Activated naive CD8-positive, alpha-beta T cell (primary cell): ENCODE results near the gene ADGRG6.

Source experiments
- H3K27ac Mint-ChIP-seq: one replicate; pipeline ENCODE4 v1.8.0; 2021; ENCODE audit warnings: mixed read lengths
- H3K27me3 Mint-ChIP-seq: one replicate; pipeline ENCODE4 v1.8.0; 2021; ENCODE audit warnings: mixed read lengths
- H3K36me3 Mint-ChIP-seq: one replicate; pipeline ENCODE4 v1.8.0; 2021; ENCODE audit warnings: mixed read lengths
- H3K4me1 Mint-ChIP-seq: one replicate; pipeline ENCODE4 v1.8.0; 2021; ENCODE audit warnings: low read depth, mixed read lengths
- H3K4me3 Mint-ChIP-seq: one replicate; pipeline ENCODE4 v1.8.0; 2021; ENCODE audit warnings: mild to moderate bottlenecking, mixed read lengths
- H3K9me3 Mint-ChIP-seq: one replicate; pipeline ENCODE4 v1.8.0; 2021; ENCODE audit warnings: low read depth, mixed read lengths

The ADGRG6 gene

DNA sequence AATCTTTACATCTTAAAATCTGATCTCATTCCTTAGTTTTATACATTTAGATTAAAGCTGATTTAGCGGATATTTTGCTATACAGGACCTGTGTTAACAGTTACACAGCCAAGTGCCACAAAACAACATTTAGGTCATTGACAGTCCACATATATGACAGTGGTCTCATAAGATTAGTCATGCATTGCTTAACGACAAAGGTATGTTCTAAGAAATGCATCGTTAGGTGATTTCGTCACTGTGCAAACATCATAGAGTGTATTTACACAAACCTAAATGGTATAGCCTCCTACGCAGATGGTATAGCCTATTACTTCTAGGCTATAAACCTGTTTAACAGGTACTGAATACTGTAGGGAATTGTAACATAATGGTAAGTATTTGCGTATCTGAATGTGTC, 21.6 kb downstream of the ADGRG6 start:
- H3K36me3 Mint-ChIP-seq = no peaks in the 10 kb centered on the region
- no peak overlapping the region for H3K4me3 Mint-ChIP-seq
- no peaks in the 10 kb centered on the region for H3K9me3 Mint-ChIP-seq
- no peaks in the 10 kb centered on the region for H3K27me3 Mint-ChIP-seq
- H3K4me1 Mint-ChIP-seq = no peaks in the 10 kb centered on the region
- no peak overlapping the region for H3K27ac Mint-ChIP-seq

DNA sequence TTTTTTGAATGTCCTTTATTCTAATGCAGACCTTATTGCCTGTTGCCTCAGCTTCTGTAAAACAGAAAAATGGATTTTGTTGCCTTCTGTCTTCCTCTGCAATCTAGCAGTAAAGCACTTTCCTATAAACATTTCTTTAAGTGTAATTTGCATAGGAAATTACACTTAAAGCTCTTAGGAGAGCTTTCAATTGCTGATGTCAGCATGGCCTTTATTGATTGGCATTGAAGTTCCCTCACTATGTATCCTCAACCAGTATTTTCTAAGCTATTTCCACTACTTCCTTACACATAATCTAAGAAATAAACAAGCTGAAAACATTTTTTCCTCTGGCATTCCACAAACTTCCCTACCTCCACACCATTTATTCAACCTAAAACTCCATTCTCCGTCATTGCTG, 22.3 kb downstream of the ADGRG6 start:
- H3K4me1 Mint-ChIP-seq = no peaks in the 10 kb centered on the region

DNA sequence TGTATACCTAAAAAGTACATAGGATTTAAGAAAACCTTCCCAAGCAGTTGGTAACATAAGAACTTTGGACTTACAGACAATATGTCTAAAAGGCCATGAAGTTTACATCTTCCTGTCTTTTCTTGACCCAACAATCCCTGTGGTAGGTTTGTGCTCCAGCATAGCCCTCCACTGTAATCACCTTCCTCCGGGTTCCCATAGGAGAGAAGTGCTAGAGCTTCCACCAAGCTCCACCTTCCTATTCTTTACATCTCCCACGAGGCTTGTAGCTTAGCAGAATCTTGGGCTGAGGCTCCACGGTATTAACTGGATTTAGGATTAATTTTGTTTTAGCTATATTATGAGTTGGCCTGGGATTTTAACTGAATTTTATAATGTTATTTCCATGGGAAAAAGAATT, 23.3 kb downstream of the ADGRG6 start:
- H3K27ac Mint-ChIP-seq = no peak overlapping the region
- no peaks in the 10 kb centered on the region for H3K36me3 Mint-ChIP-seq
- H3K27me3 Mint-ChIP-seq = no peaks in the 10 kb centered on the region
- peaks cover 2% of the 10 kb centered on the region for H3K4me1 Mint-ChIP-seq
- no peak overlapping the region for H3K4me3 Mint-ChIP-seq
- no peaks in the 10 kb centered on the region for H3K9me3 Mint-ChIP-seq

More for the DNA sequence above, 22.3 kb downstream of the ADGRG6 start:
- Mint-ChIP-seq H3K27ac (no peak overlapping the region), H3K36me3 (no peaks in the 10 kb centered on the region), H3K27me3 (no peaks in the 10 kb centered on the region), H3K4me3 (no peak overlapping the region), H3K9me3 (no peaks in the 10 kb centered on the region)

DNA sequence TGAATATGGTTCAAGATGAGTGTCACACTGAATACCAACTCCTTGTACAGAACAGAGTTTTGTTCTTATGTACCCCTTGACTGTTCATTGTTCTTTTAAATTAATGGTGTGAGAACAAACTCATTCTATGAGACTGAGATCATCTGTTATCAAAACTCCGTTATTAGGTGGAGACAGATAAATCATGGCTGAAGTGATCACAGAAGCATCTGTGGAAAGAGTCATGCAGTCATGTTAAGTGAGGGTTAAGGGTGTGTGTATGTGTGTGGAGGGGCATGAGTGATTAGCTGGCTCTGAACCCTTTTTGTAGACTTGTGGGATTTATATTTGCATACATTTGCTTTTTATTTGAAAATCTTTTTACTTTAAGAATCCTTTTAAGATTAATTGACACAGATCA, 24.7 kb downstream of the ADGRG6 start:
- peaks cover 14% of the 10 kb centered on the region for H3K4me1 Mint-ChIP-seq
- H3K27ac Mint-ChIP-seq = no peak overlapping the region
- H3K27me3 Mint-ChIP-seq = no peaks in the 10 kb centered on the region
- no peak overlapping the region for H3K4me3 Mint-ChIP-seq
- no peaks in the 10 kb centered on the region for H3K9me3 Mint-ChIP-seq
- H3K36me3 Mint-ChIP-seq = no peaks in the 10 kb centered on the region

DNA sequence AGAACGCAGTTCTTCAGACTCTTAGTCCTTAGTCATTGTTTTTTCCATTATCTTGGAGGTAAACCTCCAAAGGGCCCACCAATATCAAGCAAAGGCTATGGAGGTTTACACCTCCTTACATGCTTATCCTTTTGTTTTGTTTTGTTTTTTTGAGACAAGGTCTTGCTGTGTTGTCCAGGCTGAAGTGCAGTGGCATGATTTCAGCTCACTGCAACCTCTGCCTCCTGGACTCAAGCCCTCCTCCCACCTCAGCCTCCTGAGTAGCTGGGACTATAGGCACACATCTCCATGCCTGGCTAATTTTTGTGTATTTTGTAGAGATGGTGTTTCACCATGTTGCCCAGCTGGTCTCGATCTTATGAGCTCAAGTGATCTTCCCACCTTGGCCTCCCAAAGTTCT, 26.3 kb downstream of the ADGRG6 start:
- H3K27me3 Mint-ChIP-seq = no peaks in the 10 kb centered on the region
- H3K4me3 Mint-ChIP-seq = no peak overlapping the region
- H3K4me1 Mint-ChIP-seq = peaks cover 18% of the 10 kb centered on the region
- H3K9me3 Mint-ChIP-seq = no peaks in the 10 kb centered on the region
- no peaks in the 10 kb centered on the region for H3K36me3 Mint-ChIP-seq
- H3K27ac Mint-ChIP-seq = no peak overlapping the region

DNA sequence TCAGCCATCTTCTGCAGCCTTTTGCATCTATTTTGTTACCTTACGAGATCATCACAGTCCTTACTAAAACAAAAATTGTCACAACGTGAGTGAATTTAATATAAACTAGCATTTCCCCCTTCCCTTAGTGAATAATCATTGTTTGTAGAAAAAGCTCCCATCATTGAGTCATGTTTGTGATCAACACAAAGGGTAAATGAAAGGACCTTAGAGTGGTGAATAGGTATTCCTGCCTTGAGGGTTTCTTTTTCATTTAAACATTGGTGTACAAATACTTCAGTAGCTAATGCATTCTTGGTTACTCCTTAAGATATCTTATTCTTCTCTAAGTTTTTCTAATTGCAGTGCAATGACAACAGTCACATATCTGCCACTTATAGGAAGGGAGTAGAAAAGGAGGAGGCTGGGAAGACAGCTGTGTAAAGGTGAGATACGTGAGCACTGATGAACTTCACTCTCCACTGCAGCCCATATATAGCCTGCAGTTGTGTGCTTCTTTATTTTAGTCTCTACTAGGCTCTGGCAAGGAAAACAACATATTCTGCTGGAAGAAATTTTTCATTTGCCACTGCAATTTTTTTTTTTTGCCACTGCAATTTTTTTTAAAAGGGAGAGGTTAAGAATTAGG, 27.8 kb downstream of the ADGRG6 start:
- Mint-ChIP-seq H3K27ac (no peak overlapping the region), H3K27me3 (no peaks in the 10 kb centered on the region), H3K36me3 (no peaks in the 10 kb centered on the region), H3K4me1 (peaks cover 18% of the 10 kb centered on the region), H3K4me3 (no peak overlapping the region), H3K9me3 (no peaks in the 10 kb centered on the region)

DNA sequence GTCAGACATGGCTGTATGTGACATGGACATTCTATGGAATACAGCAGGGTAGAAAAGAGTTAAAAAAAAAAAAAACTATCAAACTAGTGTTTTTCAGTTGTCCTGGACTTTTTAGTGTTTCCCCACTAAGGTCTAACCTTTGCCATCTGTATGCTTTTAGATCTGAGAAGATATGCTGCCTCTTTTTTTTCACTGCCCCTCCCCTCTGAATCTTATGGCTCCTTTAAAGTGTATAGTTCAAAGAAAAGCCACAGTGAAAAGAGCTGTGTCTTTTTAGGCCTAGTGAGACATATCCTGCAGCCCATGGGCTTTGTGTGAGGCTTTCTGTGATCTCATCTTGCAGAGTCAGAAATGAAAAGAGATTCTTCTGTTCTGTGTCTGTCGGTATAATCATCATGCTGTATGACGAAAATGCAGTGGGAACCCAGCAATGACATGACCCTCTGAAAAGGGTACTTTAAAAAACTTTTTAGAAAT, 29.3 kb downstream of the ADGRG6 start:
- peaks cover 18% of the 10 kb centered on the region for H3K4me1 Mint-ChIP-seq
- H3K27ac Mint-ChIP-seq = peak overlapping the region; percentile 47
- peak overlapping the region; percentile 38 for H3K4me3 Mint-ChIP-seq
- no peaks in the 10 kb centered on the region for H3K27me3 Mint-ChIP-seq
- H3K36me3 Mint-ChIP-seq = no peaks in the 10 kb centered on the region
- H3K9me3 Mint-ChIP-seq = no peaks in the 10 kb centered on the region

DNA sequence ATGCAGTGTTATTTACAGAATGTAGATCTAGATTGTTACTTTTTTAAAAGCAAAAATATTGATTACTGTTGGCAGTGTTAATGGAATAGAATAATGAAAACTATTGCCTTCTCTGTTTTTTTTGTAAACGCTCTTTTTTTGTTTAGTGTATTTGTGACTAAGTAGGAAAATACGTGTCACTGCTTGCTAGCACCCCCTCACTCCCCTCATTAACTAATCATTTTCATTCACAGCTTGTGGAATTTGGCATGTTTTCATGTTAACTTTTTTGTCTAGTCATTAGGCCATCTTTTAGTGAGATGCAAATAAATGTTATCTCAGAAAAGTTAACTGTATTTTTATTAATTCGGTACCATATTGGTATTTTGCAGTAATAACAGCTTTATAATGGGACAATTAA, 29.8 kb downstream of the ADGRG6 start:
- no peaks in the 10 kb centered on the region for H3K36me3 Mint-ChIP-seq
- H3K9me3 Mint-ChIP-seq = no peaks in the 10 kb centered on the region
- peak overlapping the region; percentile 47 for H3K27ac Mint-ChIP-seq
- H3K4me3 Mint-ChIP-seq = peak overlapping the region; percentile 38
- H3K4me1 Mint-ChIP-seq = peaks cover 18% of the 10 kb centered on the region
- no peaks in the 10 kb centered on the region for H3K27me3 Mint-ChIP-seq

DNA sequence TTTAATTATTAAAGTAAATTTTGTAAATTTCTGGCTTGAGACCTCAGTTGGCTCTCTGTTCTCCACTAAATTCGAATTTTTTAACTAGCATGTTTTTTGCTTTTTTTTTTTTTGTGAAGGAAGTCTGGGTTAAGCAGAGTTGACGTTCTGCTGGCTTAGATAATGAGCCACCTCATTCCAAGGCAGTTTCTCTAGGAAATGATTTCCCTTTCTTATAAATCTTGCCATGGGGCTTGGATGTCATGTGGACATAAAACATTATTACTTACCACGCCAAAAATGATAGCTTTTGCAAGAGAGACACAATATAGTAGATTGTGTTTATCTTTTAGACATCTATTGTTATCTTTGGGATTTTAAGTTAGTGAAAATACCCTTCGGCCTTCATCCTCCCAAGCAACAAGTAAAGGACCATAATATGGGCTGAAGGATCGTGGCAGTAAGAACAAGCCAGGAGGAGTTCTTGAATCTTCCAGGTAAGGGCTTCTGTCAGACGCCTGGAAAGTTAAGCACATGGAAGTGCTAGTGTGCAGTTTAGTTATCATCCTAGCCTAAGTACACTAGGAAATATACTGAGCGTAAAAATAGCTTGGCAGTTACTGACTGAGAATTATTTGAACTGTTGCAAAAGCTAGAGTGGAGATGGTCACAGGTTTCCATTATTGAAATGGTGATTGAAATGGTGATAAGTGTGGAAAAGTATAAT, 30.7 kb downstream of the ADGRG6 start:
- Mint-ChIP-seq H3K9me3 (no peaks in the 10 kb centered on the region), H3K27ac (no peak overlapping the region), H3K4me1 (peaks cover 18% of the 10 kb centered on the region), H3K27me3 (no peaks in the 10 kb centered on the region), H3K4me3 (no peak overlapping the region), H3K36me3 (no peaks in the 10 kb centered on the region)

DNA sequence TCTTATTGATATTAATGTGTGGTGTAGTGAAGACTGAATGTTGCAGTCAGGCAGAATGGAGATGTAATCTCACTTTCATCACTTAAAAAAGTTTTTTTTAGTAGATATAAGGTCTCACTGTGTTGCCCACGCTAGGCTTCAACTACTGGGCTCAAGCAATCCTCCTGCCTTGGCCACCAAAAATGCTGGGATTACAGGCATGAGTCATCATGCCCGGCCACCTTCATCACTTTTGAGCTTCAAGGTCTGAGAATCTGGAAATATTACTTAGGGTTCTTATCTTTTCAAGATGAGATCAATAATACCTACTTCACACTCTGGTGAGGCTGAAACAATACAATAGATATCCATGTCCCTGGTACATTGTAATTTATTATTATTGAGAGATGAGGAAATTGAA, 31.6 kb downstream of the ADGRG6 start:
- Mint-ChIP-seq H3K27ac (no peak overlapping the region), H3K4me1 (peaks cover 18% of the 10 kb centered on the region), H3K27me3 (no peaks in the 10 kb centered on the region), H3K9me3 (no peaks in the 10 kb centered on the region), H3K4me3 (no peak overlapping the region), H3K36me3 (no peaks in the 10 kb centered on the region)

DNA sequence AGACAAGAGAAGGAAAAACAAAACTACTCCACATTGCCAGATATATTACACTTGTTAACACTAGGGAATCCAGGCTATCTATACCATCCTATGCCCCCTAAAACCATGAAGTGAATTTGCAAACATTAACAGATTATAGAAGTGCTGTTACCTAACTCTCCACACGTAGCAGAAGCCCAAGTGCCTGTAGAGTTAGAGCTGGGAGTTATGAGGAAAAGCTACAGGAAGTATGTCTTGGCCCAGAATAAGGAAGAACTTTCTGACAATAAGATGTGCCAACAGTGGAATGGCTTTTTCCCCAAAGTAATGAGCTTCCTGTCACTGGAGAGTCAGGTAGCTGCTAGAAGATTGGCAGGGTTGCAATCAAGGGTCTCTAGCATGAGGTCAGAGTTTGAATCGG, 32.5 kb downstream of the ADGRG6 start:
- Mint-ChIP-seq H3K4me3 (no peak overlapping the region), H3K4me1 (peaks cover 18% of the 10 kb centered on the region), H3K27ac (no peak overlapping the region), H3K9me3 (no peaks in the 10 kb centered on the region), H3K27me3 (no peaks in the 10 kb centered on the region), H3K36me3 (no peaks in the 10 kb centered on the region)

DNA sequence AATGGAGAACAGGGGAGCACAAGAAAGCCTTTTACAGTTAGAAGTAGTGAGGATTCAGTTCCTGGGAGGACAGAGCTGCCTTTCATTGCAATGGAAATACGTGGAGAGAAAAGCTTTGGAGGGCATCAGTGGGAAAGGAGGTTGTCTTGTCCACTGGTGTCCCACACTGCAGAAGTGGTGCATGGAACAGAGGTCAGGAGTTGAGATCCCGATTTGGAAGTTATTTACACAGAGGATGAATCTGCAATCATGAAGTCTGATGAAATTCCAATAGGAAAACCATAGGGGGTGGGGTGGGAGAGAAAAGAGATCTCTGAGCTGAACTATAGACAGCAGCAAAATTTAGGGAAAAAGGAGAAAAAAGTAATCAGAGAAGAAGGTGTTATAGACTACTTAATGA, 33.6 kb downstream of the ADGRG6 start:
- Mint-ChIP-seq H3K4me3 (no peak overlapping the region), H3K4me1 (peaks cover 15% of the 10 kb centered on the region), H3K27me3 (no peaks in the 10 kb centered on the region), H3K36me3 (no peaks in the 10 kb centered on the region), H3K9me3 (no peaks in the 10 kb centered on the region), H3K27ac (no peak overlapping the region)

DNA sequence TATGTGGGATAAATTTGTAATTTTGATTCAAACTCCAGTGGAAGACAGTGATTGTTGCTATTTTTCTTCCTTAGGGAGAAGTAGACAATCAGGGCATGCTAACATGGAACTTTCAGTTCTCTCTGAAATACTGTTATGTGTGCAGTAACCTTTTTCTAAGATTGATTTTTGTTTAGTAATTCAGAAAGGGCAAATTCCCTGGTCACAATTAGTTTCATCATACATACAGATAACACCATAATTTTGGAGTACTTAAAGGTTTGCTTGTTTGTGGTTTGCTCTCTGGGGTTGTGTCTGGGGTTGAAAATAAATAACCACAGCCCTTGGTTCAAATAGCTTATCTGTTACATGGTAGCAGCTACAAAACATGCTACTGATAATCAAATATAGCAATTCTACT, 34.4 kb downstream of the ADGRG6 start:
- no peak overlapping the region for H3K27ac Mint-ChIP-seq
- H3K4me1 Mint-ChIP-seq = peaks cover 7% of the 10 kb centered on the region
- no peaks in the 10 kb centered on the region for H3K27me3 Mint-ChIP-seq
- no peaks in the 10 kb centered on the region for H3K9me3 Mint-ChIP-seq
- H3K4me3 Mint-ChIP-seq = no peak overlapping the region
- no peaks in the 10 kb centered on the region for H3K36me3 Mint-ChIP-seq

DNA sequence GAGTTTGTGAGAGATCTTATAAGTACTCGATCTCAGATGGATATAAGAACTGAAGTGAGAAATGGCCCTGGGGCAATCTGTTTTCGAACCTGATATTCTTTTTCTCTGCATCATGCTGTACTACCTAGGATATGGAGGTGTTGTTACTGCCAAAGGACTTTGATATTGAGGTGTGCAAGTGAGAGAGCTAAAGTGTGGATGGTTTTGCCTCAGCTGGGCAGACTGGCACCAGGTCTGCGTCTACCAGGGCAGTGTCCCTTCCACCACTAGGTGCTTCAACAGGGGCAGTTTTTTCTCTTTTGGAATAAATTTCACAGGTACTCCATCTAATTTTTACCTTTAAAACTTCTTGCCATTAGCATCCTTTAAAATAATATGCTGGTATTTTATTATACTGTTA, 35.0 kb downstream of the ADGRG6 start:
- peaks cover under 1% of the 10 kb centered on the region for H3K36me3 Mint-ChIP-seq
- peaks cover under 1% of the 10 kb centered on the region for H3K27me3 Mint-ChIP-seq
- H3K27ac Mint-ChIP-seq = no peak overlapping the region
- H3K4me3 Mint-ChIP-seq = no peak overlapping the region
- no peaks in the 10 kb centered on the region for H3K9me3 Mint-ChIP-seq
- peaks cover 1% of the 10 kb centered on the region for H3K4me1 Mint-ChIP-seq

DNA sequence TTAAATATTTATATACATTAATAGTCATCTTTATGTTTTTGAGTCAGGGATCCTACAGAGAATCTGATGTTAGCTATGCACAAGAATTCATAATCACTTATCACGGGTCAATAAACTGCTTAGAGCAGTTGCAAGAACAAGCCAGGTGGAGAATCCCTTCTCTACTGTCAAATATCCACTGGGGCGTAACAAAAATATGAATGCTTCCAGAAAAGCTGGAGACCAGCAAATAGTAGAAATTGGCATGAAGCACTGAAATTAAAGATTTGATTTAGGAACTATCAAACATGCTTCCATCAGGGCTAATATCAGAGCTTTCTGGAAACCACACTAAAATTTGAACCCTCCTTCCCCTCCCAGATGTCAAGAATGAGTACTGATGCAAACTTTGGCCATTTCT, 37.3 kb downstream of the ADGRG6 start:
- Mint-ChIP-seq H3K36me3 (peaks cover 2% of the 10 kb centered on the region), H3K27ac (no peak overlapping the region), H3K27me3 (peaks cover 3% of the 10 kb centered on the region), H3K4me3 (no peak overlapping the region), H3K9me3 (no peaks in the 10 kb centered on the region), H3K4me1 (no peaks in the 10 kb centered on the region)
